IMR-90 (cell line): ENCODE measurements around the gene ERP29. TPM values are rescaled to one million over a fixed set of nuclear protein-coding genes. Genes with fewer than 3 reads are reported as not detected.

Experiments
- ATAC-seq: fragments of 200-7000 bp; cut with Tn5 transposase; 2 replicates; pipeline ENCODE4 v1.9.1; 2020; ENCODE audit warnings: low read depth, mild to moderate bottlenecking, moderate library complexity
- BruUV-seq: library from RNA; stranded (reverse); fragments of 400-500 nt; replicated peaks from 2 replicates; lab custom pipeline; 2021; lab: Mats Ljungman, UMichigan
- CTCF ChIA-PET: fragments of 300-600 bp; formaldehyde crosslinking; extraction: SDS; loops from one replicate; lab custom pipeline; 2021; ENCODE audit warnings: antibody characterized with exemption; lab: Yijun Ruan, JAX
- POLR2A ChIA-PET: fragments of 300-600 bp; sonication (Branson Sonifier 250); formaldehyde crosslinking; loops from one replicate; lab custom pipeline; 2022; ENCODE audit warnings: antibody characterized with exemption; ENCODE audit not compliant: unreplicated experiment; lab: Charles Lee
- DNase-seq: peaks from one replicate; pipeline ENCODE4 v3.0.0; 2013
- H2AFZ ChIP-seq: replicated peaks from 2 replicates; pipeline ENCODE3; 2013; ENCODE audit warnings: low read length, mild to moderate bottlenecking; ENCODE audit not compliant: poor library complexity
- H2AK5ac ChIP-seq: 2 replicates; pipeline ENCODE4 v1.6.1; 2013; ENCODE audit warnings: low read depth, low read length, inconsistent platforms
- H2AK9ac ChIP-seq: replicated peaks from 2 replicates; pipeline ENCODE3; 2013; ENCODE audit warnings: mild to moderate bottlenecking, low read depth, low read length, moderate library complexity; ENCODE audit not compliant: poor library complexity
- H2BK120ac ChIP-seq: 2 replicates; pipeline ENCODE4 v1.6.1; 2013; ENCODE audit warnings: low read depth, low read length, inconsistent platforms
- H2BK15ac ChIP-seq: 3 replicates; pipeline ENCODE4 v1.6.1; 2013; ENCODE audit warnings: low read depth, low read length, inconsistent platforms
- H2BK20ac ChIP-seq: 2 replicates; pipeline ENCODE4 v1.6.1; 2013; ENCODE audit warnings: low read depth, mild to moderate bottlenecking, inconsistent platforms, low read length, moderate library complexity
- H2BK5ac ChIP-seq: 2 replicates; pipeline ENCODE4 v1.6.1; 2013; ENCODE audit warnings: mild to moderate bottlenecking, low read depth, low read length, inconsistent platforms; ENCODE audit not compliant: poor library complexity, severe bottlenecking
- H3K14ac ChIP-seq: replicated peaks from 2 replicates; pipeline ENCODE4 v1.6.1; 2013; ENCODE audit warnings: low read depth, low read length, inconsistent platforms
- H3K18ac ChIP-seq: 2 replicates; pipeline ENCODE4 v1.6.1; 2013; ENCODE audit warnings: low read depth, low read length, control low read depth
- H3K23ac ChIP-seq: 2 replicates; pipeline ENCODE4 v1.6.1; 2013; ENCODE audit warnings: low read depth, low read length, inconsistent platforms
- H3K27ac ChIP-seq: 2 replicates; pipeline ENCODE4 v1.5.1; 2013; ENCODE audit warnings: mild to moderate bottlenecking, control low read depth, low read length; ENCODE audit not compliant: insufficient read depth
- H3K27me3 ChIP-seq: 2 replicates; pipeline ENCODE4 v1.6.1; 2013; ENCODE audit warnings: low read length; ENCODE audit not compliant: control insufficient read depth, insufficient read depth
- H3K36me3 ChIP-seq: 2 replicates; pipeline ENCODE4 v1.6.1; 2013; ENCODE audit warnings: low read length, mixed read lengths; ENCODE audit not compliant: control insufficient read depth, insufficient read depth
- H3K4ac ChIP-seq: 2 replicates; pipeline ENCODE4 v1.6.1; 2013; ENCODE audit warnings: low read depth, low read length, inconsistent platforms
- H3K4me1 ChIP-seq: 2 replicates; pipeline ENCODE4 v1.6.1; 2013; ENCODE audit warnings: low read length, mixed read lengths; ENCODE audit not compliant: control insufficient read depth, insufficient read depth
- H3K4me2 ChIP-seq: 2 replicates; pipeline ENCODE4 v1.6.1; 2013; ENCODE audit warnings: low read depth, mild to moderate bottlenecking, control low read depth, low read length, moderate library complexity
- H3K4me3 ChIP-seq: 2 replicates; pipeline ENCODE4 v1.5.1; 2013; ENCODE audit warnings: low read depth, mild to moderate bottlenecking, control low read depth, low read length, moderate library complexity; ENCODE audit not compliant: insufficient read depth
- H3K56ac ChIP-seq: 2 replicates; pipeline ENCODE4 v1.6.1; 2013; ENCODE audit warnings: low read length, inconsistent platforms; ENCODE audit not compliant: insufficient read depth; ENCODE audit errors: extremely low read depth
- H3K79me1 ChIP-seq, 2 experiments: 2 replicates each; pipeline ENCODE4 v1.6.1; 2013; ENCODE audit warnings: low read length in 2 of 2, inconsistent platforms in 1 of 2, low read depth in 1 of 2
- H3K9ac ChIP-seq: 2 replicates; pipeline ENCODE4 v1.6.1; 2013; ENCODE audit warnings: low read depth, low read length, control low read depth
- H3K9me1 ChIP-seq: 2 replicates; pipeline ENCODE4 v1.6.1; 2013; ENCODE audit warnings: low read length, inconsistent platforms; ENCODE audit not compliant: insufficient read depth
- H3K9me3 ChIP-seq: 2 replicates; pipeline ENCODE4 v1.6.1; 2013; ENCODE audit warnings: low read length; ENCODE audit not compliant: control insufficient read depth, insufficient read depth
- H4K20me1 ChIP-seq: 2 replicates; pipeline ENCODE4 v1.6.1; 2013; ENCODE audit warnings: low read length, inconsistent platforms; ENCODE audit not compliant: insufficient read depth
- H4K5ac ChIP-seq: 2 replicates; pipeline ENCODE4 v1.6.1; 2013; ENCODE audit warnings: mild to moderate bottlenecking, low read depth, low read length, control low read depth
- H4K8ac ChIP-seq, 2 experiments: 2 replicates each; pipeline ENCODE4 v1.6.1; 2013; ENCODE audit warnings: low read depth in 2 of 2, low read length in 2 of 2, control low read depth in 1 of 2, inconsistent platforms in 1 of 2
- H4K91ac ChIP-seq: 2 replicates; pipeline ENCODE4 v1.6.1; 2013; ENCODE audit warnings: low read depth, low read length, inconsistent platforms; ENCODE audit not compliant: insufficient read depth
- BHLHE40 ChIP-seq: fragments of 150-350 bp; IDR thresholded peaks from 2 replicates; pipeline ENCODE4 v1.6.1; 2016; ENCODE audit warnings: mild to moderate bottlenecking, low read depth, low read length
- CHD1 ChIP-seq: IDR thresholded peaks from 2 replicates; pipeline ENCODE4 v1.6.1; 2012; ENCODE audit warnings: low read depth, low read length, improper control_type of control experiment
- FOS ChIP-seq: fragments of 150-350 bp; IDR thresholded peaks from 2 replicates; pipeline ENCODE4 v1.6.1; 2016; ENCODE audit warnings: low read depth, low read length
- POLR2A ChIP-seq: IDR thresholded peaks from 2 replicates; pipeline ENCODE4 v1.6.1; 2012; ENCODE audit warnings: mild to moderate bottlenecking, low read depth, low read length
- RAD21 ChIP-seq: IDR thresholded peaks from 2 replicates; pipeline ENCODE4 v1.6.1; 2012; ENCODE audit warnings: low read length, improper control_type of control experiment
- WGBS, 2 experiments: methylation state at CpG; one replicate each; pipeline versions ENCODE4 v1.1.5 to v1.1.7; 2013; ENCODE audit warnings: missing lambda C conversion rate in 2 of 2; ENCODE audit not compliant: insufficient read length in 1 of 2; ENCODE audit errors: extremely low coverage in 2 of 2; 5-methylcytosine and 5-hydroxymethylcytosine counted together
- dilution Hi-C: fragments of 300-500 bp; cut with HindIII; formaldehyde crosslinking; loops from one replicate; pipeline ENCODE4 v1.14.3; 2018; ENCODE audit warnings: low sequenced_read_pairs; ENCODE audit not compliant: unreplicated experiment
- in situ Hi-C: fragments of 300-500 bp; cut with MboI; formaldehyde crosslinking; loops from 3 replicates; pipeline ENCODE4 v1.14.3; 2019; ENCODE audit warnings: low sequenced_read_pairs, inconsistent platforms, mixed read lengths
- intact Hi-C: fragments of 100-400 bp; cut with micrococcal nuclease; formaldehyde crosslinking; loops from 2 replicates; pipeline ENCODE4 v1.10.0; 2022
- polyA plus RNA-seq, 3 experiments: library from polyadenylated mRNA; depleted of rRNA; stranded (reverse); fragments of >200 nt; gene quantifications; 2 replicates each; pipeline ENCODE4 v1.2.3, GENCODE V29; 2012; ENCODE audit warnings: low replicate concordance in 1 of 3
- total RNA-seq: library from RNA; depleted of rRNA; stranded (reverse); fragments of >200 nt; gene quantifications from 2 replicates; pipeline ENCODE4 v1.2.3, GENCODE V29; 2012

ERP29 gene
- total and polyA plus RNA-seq, 2 of the 4 experiments (the other 2 are of a cell fraction): 30.3 to 98.8 TPM

- in situ Hi-C loops: no loop called here
- TF ChIP-seq FOS (no peak), POLR2A (no peak), BHLHE40 (no peak), CHD1 (no peak), RAD21 (no peak)
- H4K5ac ChIP-seq: no peak overlapping the region
- ChIA-PET CTCF (no interaction called here), POLR2A (no interaction called here)
- H3K4ac ChIP-seq: no peak overlapping the region
- dilution Hi-C loops: no loop called here
- no peak overlapping the region for H2AK5ac ChIP-seq
- no peak overlapping the region for H3K56ac ChIP-seq
- H4K8ac ChIP-seq: no peak overlapping the region
- no peaks in the 10 kb centered on the region for H3K27me3 ChIP-seq
- BruUV-seq: no TSS peak
- no peak overlapping the region for H3K4me3 ChIP-seq
- WGBS, 2 experiments: no CpG with 5 or more reads among the region's 2 CpGs
- H2BK5ac ChIP-seq: no peak overlapping the region
- H4K91ac ChIP-seq: no peak overlapping the region
- DNase-seq: no peak
- no peak overlapping the region for H2BK120ac ChIP-seq
- H2AK9ac ChIP-seq: no peak overlapping the region
- H2BK20ac ChIP-seq: no peak overlapping the region
- H3K79me1 ChIP-seq: peaks cover 8 to 28% of the 10 kb centered on the region in 2 experiments
- no peak overlapping the region for H3K4me2 ChIP-seq
- no peak for ATAC-seq
- H2AFZ ChIP-seq: no peak overlapping the region
- H3K36me3 ChIP-seq: peaks cover 22% of the 10 kb centered on the region
- no peaks in the 10 kb centered on the region for H3K9me1 ChIP-seq
- H3K9ac ChIP-seq: no peak overlapping the region
- no peak overlapping the region for H3K14ac ChIP-seq
- H3K9me3 ChIP-seq: no peaks in the 10 kb centered on the region
- H4K20me1 ChIP-seq: peaks cover 3% of the 10 kb centered on the region; the same call in 1 of the 2 replicates
- H3K23ac ChIP-seq: no peak overlapping the region
- intact Hi-C loops: no loop called here
- no peak overlapping the region for H3K18ac ChIP-seq
- 0 out of 2 replicates have a peak, but pooled peaks cover 2% of the 10 kb centered on the region for H3K4me1 ChIP-seq
- H3K27ac ChIP-seq: no peak overlapping the region
- no peak overlapping the region for H2BK15ac ChIP-seq
These were observed 16.1 kb downstream of the ERP29 start for GRCh38 chr12:112029301-112029700.
